ENCODE results near the gene ZNF735.
"Not testable (repeated sequence)": the region's sequence is repeated elsewhere in the genome, so short reads cannot be mapped to it uniquely, and the experiment has no call there.

The ZNF735 gene

DNA sequence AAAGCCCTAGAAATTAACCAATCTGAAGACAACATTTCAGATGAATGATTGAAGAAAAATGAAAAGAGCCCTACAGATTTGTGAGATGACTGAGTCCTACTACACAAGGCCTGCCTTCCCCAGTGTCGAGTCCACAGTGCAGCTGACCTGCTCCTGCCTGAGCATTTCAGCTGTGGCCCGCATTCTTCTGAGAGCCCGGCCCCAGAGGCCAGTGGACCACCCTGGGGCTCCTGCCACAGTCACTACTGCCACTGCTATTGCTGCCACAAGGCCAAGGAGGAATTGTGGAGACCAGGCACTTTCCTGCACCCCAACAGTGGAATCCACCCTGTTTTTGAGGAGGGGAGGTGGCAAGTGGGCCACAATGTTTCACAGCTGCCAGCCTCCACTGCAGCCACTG is 19.6 kb upstream of the ZNF735 start:
- Histone ChIP-seq H3K9me3 (ENCODE audit: control insufficient read depth, low read length) (peaks cover 3% of the 10 kb centered on the region), H3K36me3 (ENCODE audit: control insufficient read depth, insufficient read depth, low read length) (no peaks in the 10 kb centered on the region), H3K4me1 (ENCODE audit: control insufficient read depth, insufficient read depth, low read length) (no peaks in the 10 kb centered on the region), H3K27me3 (ENCODE audit: control insufficient read depth, insufficient read depth, low read length, poor library complexity, severe bottlenecking) (no peaks in the 10 kb centered on the region), H3K4me3 (ENCODE audit: insufficient read depth, low read depth, low read length) (no peak overlapping the region), H3K27ac (ENCODE audit: insufficient read depth, low read depth, low read length, poor library complexity, severe bottlenecking) (no peak overlapping the region)
- WGBS, 2 experiments = 62 to 76% methylated on average over 3 of the region's 3 CpGs

DNA sequence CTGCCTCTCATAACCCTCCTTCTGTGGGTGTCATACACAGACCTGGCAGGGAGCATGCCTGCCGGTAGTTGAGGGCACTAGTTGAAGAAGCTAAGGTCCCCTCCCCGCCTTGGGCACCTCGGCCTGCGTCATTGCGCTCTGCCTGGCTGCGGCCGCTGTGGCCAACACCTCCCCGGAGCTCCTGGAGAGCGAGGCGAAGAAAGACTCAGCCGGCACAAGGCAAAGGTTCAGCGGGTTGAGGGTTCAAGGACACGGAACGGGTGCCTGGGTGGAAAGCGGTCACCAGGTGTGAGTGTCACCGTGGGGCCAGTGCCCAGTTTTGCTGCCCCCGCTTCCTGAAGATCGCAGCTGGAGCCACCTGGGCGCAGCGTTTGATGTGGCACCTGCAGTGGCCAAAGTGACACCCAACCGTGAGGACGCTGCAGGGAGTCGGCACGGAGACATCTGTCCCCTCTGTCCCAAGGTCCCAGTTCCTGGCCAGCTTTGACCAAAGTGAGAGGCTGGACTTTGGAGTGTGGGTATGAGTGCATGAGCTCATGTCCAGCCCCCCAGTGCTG is 14.8 kb upstream of the ZNF735 start:
- H3K27ac ChIP-seq (ENCODE audit: insufficient read depth, low read depth, low read length, poor library complexity, severe bottlenecking) = no peak overlapping the region
- no peaks in the 10 kb centered on the region for H3K4me1 ChIP-seq (ENCODE audit: control insufficient read depth, insufficient read depth, low read length)
- no peaks in the 10 kb centered on the region for H3K36me3 ChIP-seq (ENCODE audit: control insufficient read depth, insufficient read depth, low read length)
- no peaks in the 10 kb centered on the region for H3K27me3 ChIP-seq (ENCODE audit: control insufficient read depth, insufficient read depth, low read length, poor library complexity, severe bottlenecking)
- WGBS, 2 experiments = 90 to 93% methylated on average over 24 of the region's 24 CpGs
- H3K4me3 ChIP-seq (ENCODE audit: insufficient read depth, low read depth, low read length) = no peak overlapping the region
- H3K9me3 ChIP-seq (ENCODE audit: control insufficient read depth, low read length) = no peaks in the 10 kb centered on the region

DNA sequence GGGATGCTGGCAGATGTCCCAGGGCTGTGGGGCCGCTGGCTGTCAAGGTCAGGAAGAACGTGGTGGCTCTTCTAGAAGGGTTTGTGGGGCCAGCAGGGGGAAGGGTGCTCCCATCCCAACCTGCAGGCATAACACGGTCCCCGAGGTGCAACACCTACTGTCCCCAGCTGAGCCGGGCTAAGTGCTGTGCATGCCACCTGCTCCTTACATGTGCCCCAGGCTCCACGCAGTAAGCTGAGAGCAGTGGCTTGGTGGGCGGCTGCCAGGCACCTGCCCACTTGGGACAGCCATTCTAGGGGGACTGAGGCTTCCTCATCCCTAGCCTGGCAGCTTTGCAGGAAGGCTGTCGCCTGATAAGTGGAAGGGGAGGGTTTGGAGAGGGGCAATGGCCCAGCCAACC is 14.2 kb upstream of the ZNF735 start:
- H3K27me3 ChIP-seq (ENCODE audit: control insufficient read depth, insufficient read depth, low read length, poor library complexity, severe bottlenecking) = no peaks in the 10 kb centered on the region
- no peaks in the 10 kb centered on the region for H3K9me3 ChIP-seq (ENCODE audit: control insufficient read depth, low read length)
- no peak overlapping the region for H3K4me3 ChIP-seq (ENCODE audit: insufficient read depth, low read depth, low read length)
- no peaks in the 10 kb centered on the region for H3K4me1 ChIP-seq (ENCODE audit: control insufficient read depth, insufficient read depth, low read length)
- 72 to 74% methylated on average over 8 of the region's 8 CpGs for WGBS, 2 experiments
- H3K27ac ChIP-seq (ENCODE audit: insufficient read depth, low read depth, low read length, poor library complexity, severe bottlenecking) = no peak overlapping the region
- no peaks in the 10 kb centered on the region for H3K36me3 ChIP-seq (ENCODE audit: control insufficient read depth, insufficient read depth, low read length)

DNA sequence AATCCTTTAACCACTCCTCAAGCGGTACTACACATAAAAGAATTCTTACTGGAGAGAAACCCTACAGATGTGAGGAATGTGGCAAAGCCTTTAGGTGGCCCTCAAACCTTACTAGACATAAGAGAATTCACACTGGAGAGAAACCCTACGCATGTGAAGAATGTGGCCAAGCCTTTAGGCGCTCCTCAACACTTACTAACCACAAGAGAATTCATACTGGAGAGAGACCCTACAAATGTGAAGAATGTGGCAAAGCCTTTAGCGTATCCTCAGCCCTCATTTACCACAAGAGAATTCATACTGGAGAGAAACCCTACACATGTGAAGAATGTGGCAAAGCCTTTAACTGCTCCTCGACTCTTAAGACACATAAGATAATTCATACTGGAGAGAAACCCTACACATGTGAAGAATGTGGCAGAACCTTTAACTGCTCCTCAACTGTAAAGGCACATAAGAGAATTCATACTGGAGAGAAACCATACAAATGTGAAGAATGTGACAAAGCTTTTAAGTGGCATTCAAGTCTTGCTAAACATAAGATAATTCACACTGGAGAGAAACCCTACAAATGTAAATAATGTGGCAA is 12.8 kb downstream of the ZNF735 start:
- H3K27me3 ChIP-seq (ENCODE audit: control insufficient read depth, insufficient read depth, low read length, poor library complexity, severe bottlenecking); H3K27ac ChIP-seq (ENCODE audit: insufficient read depth, low read depth, low read length, poor library complexity, severe bottlenecking); H3K36me3 ChIP-seq (ENCODE audit: control insufficient read depth, insufficient read depth, low read length); H3K4me1 ChIP-seq (ENCODE audit: control insufficient read depth, insufficient read depth, low read length); H3K9me3 ChIP-seq (ENCODE audit: control insufficient read depth, low read length); H3K4me3 ChIP-seq (ENCODE audit: insufficient read depth, low read depth, low read length): not testable (repeated sequence)
- 69 to 75% methylated on average over 4 to 5 of the region's 5 CpGs for WGBS, 2 experiments

DNA sequence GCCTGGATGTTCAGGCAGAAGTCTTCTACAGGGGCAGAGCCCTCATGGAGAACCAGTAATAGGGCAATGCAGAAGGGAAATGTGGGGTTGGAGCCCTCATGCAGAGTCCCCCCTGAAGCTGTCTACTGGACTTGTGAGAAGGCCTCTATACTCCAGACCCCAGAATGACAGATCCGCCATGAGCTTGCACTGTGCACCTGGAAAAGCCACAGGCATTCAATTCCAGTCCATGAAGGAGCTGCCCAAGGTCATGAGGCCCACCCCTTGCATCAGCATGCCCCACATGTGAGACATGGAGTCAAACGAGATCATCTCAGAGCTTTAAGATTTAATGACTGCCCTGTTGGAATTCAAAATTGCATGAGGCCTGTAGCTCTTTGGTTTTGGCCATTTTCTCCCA is 16.4 kb downstream of the ZNF735 start:
- no peaks in the 10 kb centered on the region for H3K36me3 ChIP-seq (ENCODE audit: control insufficient read depth, insufficient read depth, low read length)
- no peaks in the 10 kb centered on the region for H3K4me1 ChIP-seq (ENCODE audit: control insufficient read depth, insufficient read depth, low read length)
- 56 to 58% methylated on average over 2 of the region's 2 CpGs for WGBS, 2 experiments
- no peak overlapping the region for H3K27ac ChIP-seq (ENCODE audit: insufficient read depth, low read depth, low read length, poor library complexity, severe bottlenecking)
- no peaks in the 10 kb centered on the region for H3K27me3 ChIP-seq (ENCODE audit: control insufficient read depth, insufficient read depth, low read length, poor library complexity, severe bottlenecking)
- no peak overlapping the region for H3K4me3 ChIP-seq (ENCODE audit: insufficient read depth, low read depth, low read length)
- H3K9me3 ChIP-seq (ENCODE audit: control insufficient read depth, low read length) = peaks cover 3% of the 10 kb centered on the region

DNA sequence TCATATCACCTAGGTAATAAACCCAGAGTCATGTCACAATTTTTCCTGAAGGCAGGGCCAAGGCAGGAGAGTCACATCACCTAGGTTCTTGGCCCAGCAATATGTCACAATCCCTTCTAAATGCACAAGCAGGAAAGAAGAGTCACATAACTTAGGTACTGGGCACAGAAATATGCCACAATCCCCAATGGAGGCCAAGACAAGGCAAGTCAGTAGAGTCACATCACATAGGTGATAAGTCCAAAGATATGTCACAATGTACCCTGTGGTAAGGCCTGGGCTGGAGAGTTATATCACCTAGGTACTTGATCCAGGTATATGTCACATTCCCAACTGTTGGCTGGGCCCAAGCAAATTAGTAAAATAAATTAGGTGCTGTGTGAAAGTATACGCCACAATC is 21.2 kb downstream of the ZNF735 start, which contains the start of gene ZNF679:
ZNF679 (plus strand) TSS at position 301 of the 400 bp plus-strand sequence. CDS start 20,644 bp downstream, outside the sequence.
- H3K36me3 ChIP-seq (ENCODE audit: control insufficient read depth, insufficient read depth, low read length); H3K27ac ChIP-seq (ENCODE audit: insufficient read depth, low read depth, low read length, poor library complexity, severe bottlenecking); H3K4me3 ChIP-seq (ENCODE audit: insufficient read depth, low read depth, low read length); H3K4me1 ChIP-seq (ENCODE audit: control insufficient read depth, insufficient read depth, low read length); H3K27me3 ChIP-seq (ENCODE audit: control insufficient read depth, insufficient read depth, low read length, poor library complexity, severe bottlenecking): not testable (repeated sequence)
- 96 to 100% methylated on average over 1 of the region's 1 CpG for WGBS, 2 experiments
- peaks cover 14% of the 10 kb centered on the region for H3K9me3 ChIP-seq (ENCODE audit: control insufficient read depth, low read length)

DNA sequence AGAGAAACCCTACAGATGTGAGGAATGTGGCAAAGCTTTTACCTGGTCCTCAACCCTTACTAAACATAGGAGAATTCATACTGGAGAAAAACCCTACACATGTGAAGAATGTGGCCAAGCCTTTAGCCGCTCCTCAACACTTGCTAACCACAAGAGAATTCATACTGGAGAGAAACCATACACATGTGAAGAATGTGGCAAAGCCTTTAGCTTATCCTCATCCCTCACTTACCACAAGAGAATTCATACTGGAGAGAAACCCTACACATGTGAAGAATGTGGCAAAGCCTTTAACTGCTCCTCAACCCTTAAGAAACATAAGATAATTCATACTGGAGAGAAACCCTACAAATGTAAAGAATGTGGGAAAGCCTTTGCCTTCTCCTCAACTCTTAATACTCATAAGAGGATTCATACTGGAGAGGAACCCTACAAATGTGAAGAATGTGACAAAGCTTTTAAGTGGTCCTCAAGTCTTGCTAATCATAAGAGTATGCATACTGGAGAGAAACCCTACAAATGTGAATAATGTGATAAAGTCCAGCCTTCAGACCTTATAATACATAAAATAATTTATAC is 59.4 kb downstream of the ZNF735 start:
- 76 to 84% methylated on average over 1 of the region's 1 CpG for WGBS, 2 experiments
- no peak overlapping the region for H3K27ac ChIP-seq (ENCODE audit: insufficient read depth, low read depth, low read length, poor library complexity, severe bottlenecking)
- peaks cover 4% of the 10 kb centered on the region for H3K9me3 ChIP-seq (ENCODE audit: control insufficient read depth, low read length)

More for the DNA sequence above, 59.4 kb downstream of the ZNF735 start:
- H3K36me3 ChIP-seq (ENCODE audit: control insufficient read depth, insufficient read depth, low read length) = no peaks in the 10 kb centered on the region
- no peak overlapping the region for H3K4me3 ChIP-seq (ENCODE audit: insufficient read depth, low read depth, low read length)
- H3K4me1 ChIP-seq (ENCODE audit: control insufficient read depth, insufficient read depth, low read length) = no peaks in the 10 kb centered on the region
- H3K27me3 ChIP-seq (ENCODE audit: control insufficient read depth, insufficient read depth, low read length, poor library complexity, severe bottlenecking) = no peaks in the 10 kb centered on the region
